Globus pallidus (tissue), 1 donor: ENCODE results near the gene AHI1.
"Not testable (repeated sequence)": the region's sequence is repeated elsewhere in the genome, so short reads cannot be mapped to it uniquely, and the experiment has no call there.

ENCODE experiments used
- DNase-seq: peaks from one replicate; pipeline ENCODE4 v3.0.0-alpha.2; 2015; ENCODE audit warnings: low spot score

AHI1 gene

GRCh38 chr6:135505648-135506047 lies 8.1 kb upstream of the AHI1 start:
- no peak for DNase-seq

GRCh38 chr6:135505222-135505621 lies 7.7 kb upstream of the AHI1 start:
- no peak for DNase-seq

GRCh38 chr6:135504734-135505133 lies 7.2 kb upstream of the AHI1 start:
- DNase-seq = no peak

GRCh38 chr6:135503703-135504475 lies 6.3 kb upstream of the AHI1 start:
- DNase-seq = no peak

- no peak for DNase-seq
Measured at GRCh38 chr6:135499441-135500340, 2.2 kb upstream of the AHI1 start.

- DNase-seq = peak; percentile 75
Measured at GRCh38 chr6:135498185-135498841, 773 bp upstream of the AHI1 start.

GRCh38 chr6:135496800-135497411 lies 634 bp downstream of the AHI1 start:
- DNase-seq = peak; percentile 12

- no peak for DNase-seq
Measured at GRCh38 chr6:135493218-135493961, 4.2 kb downstream of the AHI1 start.

GRCh38 chr6:135490381-135490780 lies 7.2 kb downstream of the AHI1 start:
- DNase-seq = no peak

GRCh38 chr6:135488023-135488422 lies 9.5 kb downstream of the AHI1 start:
- DNase-seq = no peak

GRCh38 chr6:135483903-135484302 lies 13.6 kb downstream of the AHI1 start:
- DNase-seq = not testable (repeated sequence)

GRCh38 chr6:135481783-135482369 lies 15.7 kb downstream of the AHI1 start:
- no peak for DNase-seq

GRCh38 chr6:135479601-135480000 lies 17.9 kb downstream of the AHI1 start:
- no peak for DNase-seq

GRCh38 chr6:135478626-135479025 lies 18.9 kb downstream of the AHI1 start:
- no peak for DNase-seq

GRCh38 chr6:135475292-135475886 lies 22.2 kb downstream of the AHI1 start:
- DNase-seq = no peak

- DNase-seq = no peak
Measured at GRCh38 chr6:135474362-135474761, 23.2 kb downstream of the AHI1 start.

GRCh38 chr6:135465903-135466302 lies 31.6 kb downstream of the AHI1 start:
- no peak for DNase-seq

- DNase-seq = no peak
Measured at GRCh38 chr6:135465307-135465706, 32.2 kb downstream of the AHI1 start.

- DNase-seq = no peak
Measured at GRCh38 chr6:135464634-135465033, 32.9 kb downstream of the AHI1 start.

GRCh38 chr6:135461208-135461607 lies 36.3 kb downstream of the AHI1 start:
- DNase-seq = no peak

- DNase-seq = no peak
Measured at GRCh38 chr6:135458051-135458450, 39.5 kb downstream of the AHI1 start.
